Endothelial cell (in vitro differentiated cells): ENCODE results near the gene FBXL14. TPM values are rescaled to one million over a fixed set of nuclear protein-coding genes. Genes with fewer than 3 reads are reported as not detected.
A peak's percentile ranks its signal among the peaks of the same experiment; 100 is the strongest.

Source experiments
- DNase-seq: peaks from one replicate; pipeline ENCODE4 v3.0.0; 2021; ENCODE audit warnings: low spot score
- H3K27ac Mint-ChIP-seq: one replicate; pipeline ENCODE4 v1.8.0; 2021; ENCODE audit warnings: mixed read lengths, inconsistent platforms; ENCODE audit not compliant: unreplicated experiment
- H3K27me3 Mint-ChIP-seq: one replicate; pipeline ENCODE4 v1.8.0; 2021; ENCODE audit warnings: mild to moderate bottlenecking, moderate library complexity, mixed read lengths, inconsistent platforms; ENCODE audit not compliant: unreplicated experiment
- H3K36me3 Mint-ChIP-seq: one replicate; pipeline ENCODE4 v1.8.0; 2021; ENCODE audit warnings: mild to moderate bottlenecking, low read depth, mixed read lengths, inconsistent platforms; ENCODE audit not compliant: unreplicated experiment
- H3K4me1 Mint-ChIP-seq: one replicate; pipeline ENCODE4 v1.8.0; 2021; ENCODE audit warnings: mild to moderate bottlenecking, mixed read lengths, inconsistent platforms; ENCODE audit not compliant: unreplicated experiment
- H3K4me3 Mint-ChIP-seq: one replicate; pipeline ENCODE4 v1.8.0; 2021; ENCODE audit warnings: mild to moderate bottlenecking, mixed read lengths, inconsistent platforms; ENCODE audit not compliant: unreplicated experiment
- H3K9me3 Mint-ChIP-seq: one replicate; pipeline ENCODE4 v1.8.0; 2021; ENCODE audit warnings: mixed read lengths, inconsistent platforms; ENCODE audit not compliant: unreplicated experiment
- CTCF ChIP-seq: fragments of 200-600 bp; sonication (generic); IDR thresholded peaks from one replicate; pipeline ENCODE4 v1.5.0; 2021; ENCODE audit warnings: antibody characterized with exemption; ENCODE audit not compliant: unreplicated experiment
- total RNA-seq: library from RNA; stranded (reverse); fragmentation: NEBNext Ultra II Directional; extraction: Animal tissue kit (Norgen Biotek cat#: 25700); gene quantifications from one replicate; pipeline ENCODE4 v1.2.1, GENCODE V29; 2021; ENCODE audit not compliant: unreplicated experiment

Gene FBXL14
- total RNA-seq, 1 donor from 2014 or later = 14.7 TPM

DNA sequence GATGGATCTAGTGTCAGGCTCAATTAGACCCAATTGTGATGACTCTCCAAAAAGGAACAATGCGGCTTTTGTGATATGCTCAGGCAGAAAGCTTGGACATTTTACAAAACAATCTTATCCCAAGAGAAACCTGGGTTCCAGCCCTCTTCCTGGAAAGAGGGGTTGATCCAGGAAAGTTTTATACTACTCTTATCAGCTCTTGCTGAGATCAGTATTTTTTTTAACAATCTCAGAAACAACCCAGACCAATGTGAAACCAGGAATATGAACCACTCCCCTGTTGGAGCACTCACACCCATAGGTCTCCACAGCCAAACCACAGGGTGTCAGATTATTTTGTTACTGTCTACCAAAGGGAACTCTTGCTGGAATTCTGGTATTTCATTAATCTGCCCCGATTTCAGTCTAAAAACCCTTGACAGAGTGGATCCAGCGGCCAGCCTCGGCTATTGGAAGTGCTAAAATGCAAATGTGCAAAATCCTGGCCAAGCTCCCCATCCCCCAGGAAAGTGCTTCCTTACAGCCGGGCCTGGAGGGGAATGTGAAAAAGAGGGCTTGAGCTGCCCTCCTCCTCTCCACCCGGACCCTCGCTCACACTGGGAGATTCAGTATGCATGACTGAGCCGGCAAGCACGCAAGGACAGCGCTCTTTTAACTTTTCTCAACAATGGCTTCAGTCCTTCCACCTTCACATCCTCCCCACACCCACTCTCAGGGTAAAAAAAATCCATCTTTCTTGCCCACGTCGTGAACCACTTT is 4.0 kb downstream of the FBXL14 start:
- H3K27me3 Mint-ChIP-seq = peaks cover 16% of the 10 kb centered on the region
- TF ChIP-seq CTCF = no peak
- DNase-seq = no peak
- no peaks in the 10 kb centered on the region for H3K9me3 Mint-ChIP-seq
- peaks cover 11% of the 10 kb centered on the region for H3K36me3 Mint-ChIP-seq
- peak overlapping the region; percentile 57 for H3K27ac Mint-ChIP-seq
- H3K4me3 Mint-ChIP-seq = peak overlapping the region; percentile 85
- H3K4me1 Mint-ChIP-seq = peaks cover 57% of the 10 kb centered on the region

- no peak for TF ChIP-seq CTCF
- H3K4me1 Mint-ChIP-seq = peaks cover 50% of the 10 kb centered on the region
- H3K36me3 Mint-ChIP-seq = peaks cover 5% of the 10 kb centered on the region
- peak overlapping the region; percentile 25 for H3K27ac Mint-ChIP-seq
- DNase-seq = no peak
- H3K4me3 Mint-ChIP-seq = no peak overlapping the region
- H3K9me3 Mint-ChIP-seq = no peaks in the 10 kb centered on the region
- peaks cover 12% of the 10 kb centered on the region for H3K27me3 Mint-ChIP-seq
These were observed 5.8 kb downstream of the FBXL14 start for GRCh38 chr12:1588575-1588947.

DNA sequence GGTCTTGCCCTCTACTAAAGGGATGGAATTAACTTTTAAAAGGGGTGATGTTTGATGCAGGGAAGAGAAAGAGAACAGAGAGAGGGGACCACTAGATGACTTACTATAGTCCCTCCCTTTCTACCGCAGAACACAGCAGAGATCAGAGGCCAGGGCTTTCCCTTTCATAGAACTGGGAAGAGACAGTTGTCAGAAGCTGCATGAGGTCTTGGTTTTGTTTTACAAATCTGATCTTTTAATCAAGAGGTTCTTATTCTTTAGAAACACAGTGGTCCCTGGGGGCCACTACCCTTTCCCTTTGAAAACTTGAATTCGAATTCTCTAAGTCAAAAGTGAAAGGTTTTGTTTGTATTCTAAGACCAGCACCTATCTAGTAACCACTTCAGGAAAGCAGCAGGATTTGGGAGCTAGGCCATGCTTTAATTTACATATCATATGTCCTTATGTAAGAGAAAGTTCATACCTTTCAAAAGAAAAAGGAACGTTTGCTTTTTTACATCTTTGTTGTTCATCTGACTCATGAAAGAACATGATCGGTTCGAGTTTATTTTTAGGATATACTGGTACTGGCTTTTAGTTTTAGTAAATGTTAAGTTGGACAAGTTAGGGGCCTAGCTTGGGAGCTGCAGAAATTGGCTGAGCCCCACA is 6.3 kb downstream of the FBXL14 start:
- Mint-ChIP-seq H3K27ac (peak overlapping the region; percentile 25), H3K36me3 (peaks cover 5% of the 10 kb centered on the region), H3K4me3 (no peak overlapping the region), H3K4me1 (peaks cover 47% of the 10 kb centered on the region), H3K27me3 (peaks cover 10% of the 10 kb centered on the region), H3K9me3 (no peaks in the 10 kb centered on the region)
- DNase-seq = no peak
- TF ChIP-seq CTCF = no peak

- Mint-ChIP-seq H3K27ac (no peak overlapping the region), H3K36me3 (no peaks in the 10 kb centered on the region), H3K9me3 (no peaks in the 10 kb centered on the region), H3K4me1 (peaks cover 31% of the 10 kb centered on the region), H3K27me3 (peaks cover 3% of the 10 kb centered on the region), H3K4me3 (no peak overlapping the region)
- no peak for DNase-seq
- no peak for TF ChIP-seq CTCF
These were observed 10.1 kb downstream of the FBXL14 start for GRCh38 chr12:1584326-1584725.
